Loucy (cell line): ENCODE data around the gene PTTG1IP.

Source experiments
- CTCF ChIP-seq: fragments of 200-600 bp; sonication (generic); conservative IDR thresholded peaks from 2 replicates; pipeline ENCODE4 v1.5.1; 2014; ENCODE audit warnings: mild to moderate bottlenecking, antibody characterized with exemption, low read length
- EZH2phosphoT487 ChIP-seq: fragments of 200-600 bp; IDR thresholded peaks from 2 replicates; pipeline ENCODE4 v1.6.1; 2018; ENCODE audit warnings: antibody characterized with exemption, mild to moderate bottlenecking, moderate library complexity, borderline replicate concordance

- TF ChIP-seq CTCF (no peak), EZH2phosphoT487 (no peak)
Measured at GRCh38 chr21:44813727-44814126, 59.8 kb downstream of the PTTG1IP start.
